K562 (cell line): ENCODE data around the gene RBPJ. TPM values are rescaled to one million over a fixed set of nuclear protein-coding genes. Genes with fewer than 3 reads are reported as not detected.

Experiments used
- ATAC-seq: fragments of 200-7000 bp; cut with Tn5 transposase; 3 replicates; pipeline ENCODE4 v1.9.1; 2020; ENCODE audit warnings: moderate library complexity
- BruUV-seq: library from RNA; stranded (reverse); fragments of 400-500 nt; replicated peaks from 2 replicates; lab custom pipeline; 2021; lab: Mats Ljungman, UMichigan
- CTCF ChIA-PET: fragments of 300-600 bp; formaldehyde crosslinking; extraction: SDS; loops from one replicate; lab custom pipeline; 2021; ENCODE audit warnings: low intra/inter-chr PET ratio; lab: Yijun Ruan, JAX
- POLR2A ChIA-PET: fragments of 300-600, 350-650 bp; sonication (Branson Sonifier 250); formaldehyde crosslinking; extraction: SDS; loops from one replicate; lab custom pipeline; 2021; ENCODE audit warnings: antibody characterized with exemption, inconsistent platforms; lab: Yijun Ruan, JAX
- DNase-seq, 4 experiments: peaks; one replicate each; pipeline versions ENCODE4 v3.0.0 to v3.0.0-alpha.2; 2011 to 2018; ENCODE audit warnings: low spot score in 3 of 4, mixed read lengths in 3 of 4; ENCODE audit errors: extremely low read depth in 1 of 4
- FAIRE-seq: peaks from 2 replicates; lab custom pipeline; 2011; peaks lifted over from hg19 to GRCh38; lab: Jason Lieb, UNC
- H2AFZ ChIP-seq: 2 replicates; pipeline ENCODE4 v1.6.0; 2011; ENCODE audit warnings: low read depth, low read length, control low read depth, inconsistent platforms
- H3K27ac ChIP-seq: fragments of 200-600 bp; 3 replicates; pipeline ENCODE4 v1.8.0; 2011; ENCODE audit warnings: low read depth, mild to moderate bottlenecking, control low read depth, inconsistent platforms, low read length, moderate library complexity, mixed read lengths; ENCODE audit errors: extremely low read depth
- H3K27me3 ChIP-seq, 2 experiments: fragments of 300-600 bp in 1 of 2; 2 replicates in 1 of 2; 3 replicates in 1 of 2; pipeline versions ENCODE4 v1.6.0 to v1.8.0; 2011; ENCODE audit warnings: inconsistent platforms in 2 of 2, low read length in 2 of 2, mild to moderate bottlenecking in 1 of 2, mixed read lengths in 1 of 2, moderate library complexity in 1 of 2; ENCODE audit not compliant: control insufficient read depth in 2 of 2, insufficient read depth in 2 of 2
- H3K36me3 ChIP-seq: fragments of 300-600 bp; 3 replicates; pipeline ENCODE4 v1.8.0; 2011; ENCODE audit warnings: mild to moderate bottlenecking, low read length, inconsistent platforms; ENCODE audit not compliant: control insufficient read depth, insufficient read depth
- H3K4me1 ChIP-seq, 2 experiments: fragments of 200-600 bp in 1 of 2; replicated peaks in 1 of 2; 2 replicates in 1 of 2; 3 replicates in 1 of 2; pipeline versions ENCODE4 v1.5.1 to v1.8.0; 2011; ENCODE audit warnings: inconsistent platforms in 2 of 2, low read length in 2 of 2, mild to moderate bottlenecking in 1 of 2, mixed read lengths in 1 of 2, moderate library complexity in 1 of 2; ENCODE audit not compliant: control insufficient read depth in 2 of 2, insufficient read depth in 2 of 2
- H3K4me2 ChIP-seq: 2 replicates; pipeline ENCODE4 v1.6.1; 2011; ENCODE audit warnings: low read length, control low read depth, inconsistent platforms, mixed read lengths; ENCODE audit not compliant: insufficient read depth
- H3K4me3 ChIP-seq: fragments of 200-600 bp; sonication (generic), shearing (Covaris generic); 2 replicates; pipeline ENCODE4 v1.5.1; 2016; ENCODE audit warnings: control low read depth, inconsistent platforms
- H3K79me2 ChIP-seq: fragments of 200-600 bp; 3 replicates; pipeline ENCODE4 v1.8.0; 2011; ENCODE audit warnings: low read length, inconsistent platforms; ENCODE audit not compliant: control insufficient read depth, insufficient read depth
- H3K9ac ChIP-seq, 2 experiments: 2 replicates each; pipeline versions ENCODE4 v1.6.0 to v1.6.1; 2011; ENCODE audit warnings: low read depth in 2 of 2, low read length in 2 of 2, control low read depth in 1 of 2, inconsistent platforms in 1 of 2, mild to moderate bottlenecking in 1 of 2, mixed read lengths in 1 of 2; ENCODE audit not compliant: insufficient read depth in 1 of 2
- H3K9me1 ChIP-seq: one replicate; pipeline ENCODE4 v1.6.0; 2011; ENCODE audit warnings: inconsistent platforms, mild to moderate bottlenecking, low read length, moderate library complexity; ENCODE audit not compliant: control insufficient read depth, insufficient read depth
- H3K9me3 ChIP-seq: replicated peaks from 2 replicates; pipeline ENCODE4 v1.5.1; 2011; ENCODE audit warnings: low read depth, low read length, inconsistent platforms; ENCODE audit not compliant: control insufficient read depth, insufficient read depth
- H4K20me1 ChIP-seq: replicated peaks from 2 replicates; pipeline ENCODE4 v1.6.1; 2011; ENCODE audit warnings: low read length, inconsistent platforms, mixed read lengths; ENCODE audit not compliant: control insufficient read depth, insufficient read depth
- CGGBP1 ChIP-seq: fragments of 250-450 bp; sonication (Bioruptor Pico); IDR thresholded peaks from 2 replicates; pipeline ENCODE4 v1.9.0; 2021; ENCODE audit warnings: mild to moderate bottlenecking
- HINFP ChIP-seq: fragments of 450-650 bp; conservative IDR thresholded peaks from 2 replicates; pipeline ENCODE4 v1.6.1; 2016; ENCODE audit warnings: missing genetic modification characterization, low read depth, mild to moderate bottlenecking, control low read depth, missing compliant biosample characterization
- MEF2D ChIP-seq: conservative IDR thresholded peaks from 2 replicates; pipeline ENCODE4 v1.6.1; 2016; ENCODE audit warnings: low read depth, missing genetic modification characterization, missing compliant biosample characterization
- NBN ChIP-seq: fragments of 450-650 bp; IDR thresholded peaks from 2 replicates; pipeline ENCODE4 v1.6.1; 2016; ENCODE audit warnings: low read depth, mild to moderate bottlenecking
- SFPQ ChIP-seq: fragments of 200-400 bp; formaldehyde crosslinking; IDR thresholded peaks from 2 replicates; pipeline ENCODE4 v1.6.1; 2017; ENCODE audit warnings: mild to moderate bottlenecking, low read depth, low read length, moderate library complexity
- ZNF512 ChIP-seq: IDR thresholded peaks from 2 replicates; pipeline ENCODE4 v1.6.1; 2016; ENCODE audit warnings: missing genetic modification characterization, missing compliant biosample characterization
- WGBS: fragments of 100-300 bp; shearing (Covaris generic); methylation state at CpG from one replicate; pipeline ENCODE4 v1.1.6; 2016; ENCODE audit warnings: low coverage, mixed read lengths; ENCODE audit not compliant: insufficient coverage; ENCODE audit errors: missing lambda C conversion rate; 5-methylcytosine and 5-hydroxymethylcytosine counted together
- in situ Hi-C: fragments of 300-500 bp; cut with MboI; formaldehyde crosslinking; loops from 4 replicates; pipeline ENCODE4 v1.15.0; 2018; ENCODE audit warnings: inconsistent platforms, mixed read lengths
- intact Hi-C: fragments of 100-400 bp; cut with micrococcal nuclease; formaldehyde crosslinking; loops from 2 replicates; pipeline ENCODE4 v1.14.2; 2022
- polyA plus RNA-seq, 8 experiments: library from polyadenylated mRNA; depleted of rRNA in 4 of 8; stranded (reverse) in 5 of 8; unstranded in 3 of 8; fragments of >200 nt; fragmentation: Nextera tagmentation in 2 of 8; fragmentation: Illumina TruSeq in 1 of 8; extraction: Ambion mirVana in 2 of 8; extraction: Trizol in 1 of 8; gene quantifications; 2 replicates each; pipeline versions ENCODE4 v1.2.1 to v1.2.3, GENCODE V29; 2011 to 2014; ENCODE audit warnings: inconsistent platforms in 1 of 8, missing spikeins in 1 of 8
- total RNA-seq, 7 experiments: library from RNA; depleted of rRNA in 6 of 7; stranded (reverse); fragments of >200 nt in 6 of 7; fragmentation: Illumina TruSeq in 2 of 7; extraction: Trizol in 2 of 7; gene quantifications; 2 replicates each; pipeline versions ENCODE4 v1.2.1 to v1.2.3, GENCODE V29; 2011 to 2021; ENCODE audit warnings: low replicate concordance in 1 of 7

RBPJ gene
- total and polyA plus RNA-seq, 9 of the 15 experiments (the other 6 are each of a cell fraction or from before 2014, with no cell fraction given) = 17.2 to 49.4 (median 33.8) TPM

GRCh38 chr4:26466578-26467270 lies 145.9 kb downstream of the RBPJ start (continued):
- TF ChIP-seq HINFP (no peak), CGGBP1 (CRISPR knock-in tag) (no peak), SFPQ (no peak), NBN (no peak)

- no peak overlapping the region for H3K9ac ChIP-seq
- no peaks in the 10 kb centered on the region for H3K79me2 ChIP-seq
- H3K4me3 ChIP-seq = no peak overlapping the region
- ATAC-seq (no peak), FAIRE-seq (no peak), DNase-seq (no peak)
- intact Hi-C loops = no loop called here
- WGBS = 13% methylated on average over 1 of the region's 1 CpG
- H3K4me2 ChIP-seq = no peak overlapping the region
- H3K4me1 ChIP-seq = no peaks in the 10 kb centered on the region
- no peaks in the 10 kb centered on the region for H3K9me1 ChIP-seq
- peak; percentile 67 for TF ChIP-seq ZNF512 (tag)
- no peak for TF ChIP-seq MEF2D (tag)
- in situ Hi-C loops = no loop called here
- H3K27me3 ChIP-seq = peaks cover 15 to 36% of the 10 kb centered on the region in 2 experiments; a peak in 4 of 5 replicates
- CTCF ChIA-PET = no interaction called here
- no TSS peak for BruUV-seq
- H2AFZ ChIP-seq = no peak overlapping the region
- H3K27ac ChIP-seq = no peak overlapping the region
- no peaks in the 10 kb centered on the region for H4K20me1 ChIP-seq
- H3K36me3 ChIP-seq = no peaks in the 10 kb centered on the region
- H3K9me3 ChIP-seq = peaks cover 4% of the 10 kb centered on the region
- POLR2A ChIA-PET = no interaction called here
Observed at GRCh38 chr4:26467724-26468123, 146.9 kb downstream of the RBPJ start.
